HG02623 (cell line): ENCODE measurements around the gene CSMD2.
A peak's percentile ranks its signal among the peaks of the same experiment; 100 is the strongest.

Experiments used
- ATAC-seq: cut with Tn5 transposase; IDR thresholded peaks from one replicate; pipeline ENCODE4 v1.9.1; 2021; ENCODE audit warnings: moderate library complexity; ENCODE audit not compliant: unreplicated experiment

The CSMD2 gene

DNA sequence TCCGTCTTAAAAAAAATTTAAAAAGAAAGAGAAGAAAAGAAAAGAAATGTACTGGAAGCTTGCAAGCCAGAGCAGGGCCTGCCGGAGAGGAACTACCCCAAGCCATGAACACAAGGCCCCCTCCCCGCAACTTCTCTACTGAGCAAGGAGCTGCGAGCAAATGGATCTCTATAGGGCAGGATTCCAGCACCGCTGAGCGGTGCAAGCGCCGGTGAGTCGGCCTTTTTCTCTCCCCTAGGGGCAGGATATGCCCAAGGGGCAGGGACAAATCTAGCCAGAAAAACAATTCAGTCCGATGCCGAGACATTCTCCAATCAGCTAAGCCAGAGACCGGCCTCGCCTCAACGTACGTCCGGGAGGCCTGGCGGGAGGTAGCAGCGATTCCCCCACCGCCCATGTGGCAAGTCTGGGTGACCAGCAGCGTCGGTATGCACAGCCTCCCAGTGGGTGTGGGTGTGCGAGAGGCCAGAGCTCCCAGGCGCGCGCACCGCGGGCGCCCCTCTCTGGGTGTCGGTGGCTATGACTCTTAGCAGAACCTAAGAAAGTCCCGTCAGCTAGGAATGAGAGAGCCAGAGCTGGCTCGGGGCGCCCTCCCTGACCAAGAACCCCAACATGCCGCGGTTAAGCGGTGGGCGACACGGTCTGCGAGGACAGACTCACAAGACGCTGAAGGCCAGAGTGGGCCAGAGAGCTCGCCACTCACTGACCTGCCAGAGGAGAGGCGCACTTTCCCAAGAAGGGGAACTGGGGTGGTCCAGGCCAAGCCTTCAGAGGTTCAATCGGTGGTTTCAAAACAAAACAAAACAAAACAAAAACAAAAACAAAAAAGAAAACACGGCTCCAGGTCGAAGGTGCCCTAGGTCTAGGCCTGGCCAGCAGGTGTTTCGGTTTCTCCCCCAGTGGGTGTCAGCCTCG, 1.9 kb downstream of the CSMD2 start:
- ATAC-seq = peak; percentile 57

DNA sequence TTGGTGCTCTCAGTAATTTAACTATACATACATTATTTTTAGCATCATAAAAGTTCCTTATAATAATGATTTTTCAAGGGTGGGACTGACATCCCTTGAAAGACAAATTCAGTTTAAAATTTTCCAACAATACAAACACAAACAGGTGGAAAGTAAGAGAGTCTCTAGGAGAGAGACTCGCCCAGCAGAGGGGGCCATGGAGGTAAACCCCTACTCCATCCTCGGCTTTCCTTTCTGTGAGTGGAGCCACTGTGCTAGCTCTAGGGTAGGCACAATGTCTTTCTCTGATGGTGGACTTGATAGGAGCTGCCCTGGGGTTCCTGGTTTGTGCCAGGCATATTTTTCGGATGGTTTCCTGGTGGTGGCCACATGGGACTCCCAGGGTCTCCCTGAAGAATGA, 8.3 kb downstream of the CSMD2 start:
- ATAC-seq = no peak

DNA sequence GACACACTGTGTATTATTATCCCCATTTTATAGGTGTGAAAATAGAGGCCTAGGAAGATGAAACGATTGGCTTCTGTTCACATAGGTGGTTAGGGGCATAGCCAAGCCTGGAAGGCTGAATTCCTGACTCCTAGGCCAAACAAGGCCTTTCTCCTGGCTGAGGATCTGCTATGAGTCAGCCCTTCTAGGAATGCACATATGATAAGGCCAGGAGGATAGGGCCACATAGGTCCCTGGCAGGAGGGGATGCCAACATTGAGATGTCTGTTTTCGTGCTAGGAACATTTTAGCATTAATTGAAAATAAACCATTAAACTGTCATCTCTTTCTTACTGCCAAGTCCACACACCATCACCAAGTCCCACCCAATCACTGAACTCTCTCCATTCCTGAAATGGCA, 9.2 kb downstream of the CSMD2 start:
- no peak for ATAC-seq

DNA sequence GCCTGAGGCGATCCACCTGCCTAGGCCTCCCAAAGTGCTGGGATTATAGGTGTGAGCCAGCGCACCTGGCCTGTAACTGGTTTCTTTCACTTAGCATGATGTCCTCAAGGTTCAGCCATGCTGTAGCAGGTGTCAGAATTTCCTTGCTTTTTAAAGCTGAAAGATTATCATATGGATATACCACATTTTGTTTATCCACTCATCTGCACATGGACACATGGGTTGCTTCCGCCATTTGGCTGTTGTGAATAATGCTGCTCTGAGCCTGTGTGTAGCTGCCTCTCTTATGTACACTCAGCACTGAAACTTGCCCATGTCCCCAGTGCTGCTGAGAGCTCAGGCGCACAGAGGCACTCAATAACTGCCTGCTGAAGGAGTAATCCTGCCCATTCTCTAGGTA, 11.8 kb downstream of the CSMD2 start:
- no peak for ATAC-seq

DNA sequence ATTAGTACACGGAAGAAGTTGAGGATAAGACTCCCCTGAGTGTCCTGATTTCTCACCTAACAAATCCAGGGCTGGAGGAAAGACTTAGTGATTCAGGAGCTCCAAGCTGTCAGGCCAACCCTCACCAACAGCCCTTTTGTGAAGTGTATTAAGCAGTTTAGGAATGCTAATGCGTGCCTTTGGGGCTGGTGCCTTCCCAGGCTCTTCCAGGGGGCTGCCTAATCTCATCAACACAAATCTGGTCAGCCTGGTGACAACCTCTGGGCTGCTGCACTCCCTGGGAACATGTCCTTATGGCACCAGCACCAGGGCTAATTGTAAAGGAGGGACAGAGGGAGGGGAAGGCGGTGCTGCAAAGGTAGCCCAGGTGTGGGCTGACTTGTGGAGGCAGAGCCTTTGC, 15.5 kb downstream of the CSMD2 start:
- ATAC-seq = no peak

DNA sequence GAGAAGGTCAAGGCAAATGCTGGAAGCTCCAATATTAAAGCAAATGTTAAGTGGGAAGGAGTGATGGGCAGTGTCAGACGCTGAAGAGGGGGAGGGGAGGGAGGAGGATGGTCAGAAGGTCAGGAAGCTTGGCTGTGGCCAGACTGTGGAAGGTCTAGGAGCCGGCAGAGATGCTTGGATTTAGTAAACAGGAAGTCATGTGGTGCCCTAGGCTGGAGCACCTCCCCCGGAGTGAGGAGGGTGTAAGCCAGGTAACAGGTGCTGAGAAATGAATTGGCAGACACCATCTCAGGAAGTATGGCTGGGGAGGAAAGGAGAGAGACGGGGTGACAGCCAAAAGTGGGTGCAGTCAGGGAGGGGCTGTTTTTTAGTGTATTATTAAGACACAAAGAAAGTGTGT, 17.7 kb downstream of the CSMD2 start:
- no peak for ATAC-seq

DNA sequence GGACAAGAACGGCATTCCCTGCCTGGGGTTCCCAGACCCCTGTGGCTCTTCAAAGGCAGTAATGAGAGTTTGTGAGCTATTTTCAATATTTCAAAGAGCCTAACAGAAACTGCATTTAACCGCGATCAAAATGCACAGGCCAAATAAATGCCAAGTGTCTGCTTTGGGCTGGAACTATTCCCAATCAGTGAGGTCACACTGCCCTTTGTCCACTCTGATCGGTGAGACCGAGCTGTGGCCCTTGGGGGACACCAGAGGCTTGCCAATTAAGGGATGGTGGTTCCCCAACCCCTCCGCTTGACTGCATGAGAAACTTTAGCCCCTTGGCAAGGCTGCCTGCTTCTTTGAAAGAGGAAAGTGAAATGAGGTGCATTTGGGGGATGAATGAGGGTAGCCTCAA, 20.3 kb downstream of the CSMD2 start:
- no peak for ATAC-seq

DNA sequence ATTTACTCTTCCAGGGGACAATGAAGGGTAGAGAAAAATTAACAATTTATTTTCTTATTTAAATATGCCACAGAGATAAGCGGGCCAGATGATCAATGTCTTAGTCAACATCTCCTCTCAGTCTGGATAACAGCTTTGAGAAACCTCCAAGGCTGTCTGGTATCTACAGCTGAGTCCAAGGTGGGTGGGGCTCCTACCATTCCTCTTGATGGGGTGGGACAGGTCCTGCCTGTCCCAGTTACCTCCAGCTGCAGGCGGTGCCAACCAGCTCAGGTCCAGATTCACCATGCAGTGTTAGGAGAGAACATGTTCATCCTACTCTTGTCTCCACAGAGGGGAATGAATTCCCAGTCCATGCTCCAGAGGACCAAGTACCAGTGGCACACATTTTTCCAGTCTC, 21.1 kb downstream of the CSMD2 start:
- ATAC-seq = no peak

DNA sequence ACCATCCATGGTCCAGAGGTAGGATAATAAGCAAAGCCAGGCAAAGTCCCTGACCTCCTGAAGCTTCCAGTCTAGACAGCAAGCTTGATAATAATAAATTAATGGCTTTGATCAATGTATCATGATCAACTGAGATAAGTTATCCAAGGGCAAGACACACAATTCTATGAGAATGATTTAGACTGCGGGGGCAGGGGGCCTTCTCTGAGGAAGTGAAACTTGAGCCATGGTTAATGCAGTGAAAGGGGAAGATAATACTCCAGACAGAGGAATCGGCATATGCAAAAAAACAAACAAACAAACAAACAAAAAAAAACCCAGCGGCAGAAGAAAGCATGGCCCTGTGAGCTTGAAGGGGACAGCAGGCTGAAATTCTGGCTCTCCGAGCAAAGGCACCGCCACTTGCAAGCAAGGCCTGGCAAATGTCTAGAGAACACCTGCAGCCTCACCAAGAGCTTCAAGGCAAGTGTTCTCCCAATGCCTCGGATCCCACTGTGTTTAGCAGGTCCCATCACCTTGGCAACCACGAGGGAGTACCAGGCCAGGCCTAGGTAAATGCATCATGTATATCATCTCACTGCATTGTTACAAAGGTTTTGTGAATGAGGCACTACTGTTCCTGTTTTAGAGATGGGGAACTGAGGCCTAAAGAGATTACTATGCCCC, 24.9 kb downstream of the CSMD2 start:
- no peak for ATAC-seq

DNA sequence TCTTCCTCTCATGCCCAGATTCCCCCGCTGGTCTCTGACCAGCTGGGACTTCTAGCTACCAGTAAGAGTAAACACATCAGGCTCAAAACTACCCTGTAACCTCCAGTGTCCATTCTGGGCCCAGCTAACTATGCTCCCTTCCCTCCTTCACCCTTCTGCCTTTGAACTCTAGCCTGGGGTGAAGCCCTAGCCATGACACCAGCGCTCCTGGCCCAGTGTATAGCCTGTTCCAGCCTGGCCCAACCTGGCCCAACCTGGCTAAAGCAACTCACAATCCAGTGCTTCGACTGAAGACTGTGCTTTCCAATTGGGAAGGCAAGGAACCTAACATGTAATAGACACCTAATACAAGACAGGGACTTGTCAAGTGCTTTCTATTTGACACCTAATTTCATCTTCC, 27.6 kb downstream of the CSMD2 start:
- ATAC-seq = no peak

DNA sequence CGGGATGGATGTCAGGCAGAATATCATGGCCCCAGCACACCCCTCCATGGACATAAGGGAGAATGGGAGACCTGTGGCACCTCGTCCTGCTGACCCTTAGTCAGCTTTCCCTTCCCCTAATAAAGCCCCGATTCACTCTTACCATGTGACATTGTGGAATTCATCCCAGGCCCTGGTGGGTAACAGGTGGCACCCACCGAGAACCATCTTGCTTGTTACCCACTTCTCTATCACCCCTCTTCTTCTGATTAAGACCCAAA, 32.9 kb downstream of the CSMD2 start:
- no peak for ATAC-seq

DNA sequence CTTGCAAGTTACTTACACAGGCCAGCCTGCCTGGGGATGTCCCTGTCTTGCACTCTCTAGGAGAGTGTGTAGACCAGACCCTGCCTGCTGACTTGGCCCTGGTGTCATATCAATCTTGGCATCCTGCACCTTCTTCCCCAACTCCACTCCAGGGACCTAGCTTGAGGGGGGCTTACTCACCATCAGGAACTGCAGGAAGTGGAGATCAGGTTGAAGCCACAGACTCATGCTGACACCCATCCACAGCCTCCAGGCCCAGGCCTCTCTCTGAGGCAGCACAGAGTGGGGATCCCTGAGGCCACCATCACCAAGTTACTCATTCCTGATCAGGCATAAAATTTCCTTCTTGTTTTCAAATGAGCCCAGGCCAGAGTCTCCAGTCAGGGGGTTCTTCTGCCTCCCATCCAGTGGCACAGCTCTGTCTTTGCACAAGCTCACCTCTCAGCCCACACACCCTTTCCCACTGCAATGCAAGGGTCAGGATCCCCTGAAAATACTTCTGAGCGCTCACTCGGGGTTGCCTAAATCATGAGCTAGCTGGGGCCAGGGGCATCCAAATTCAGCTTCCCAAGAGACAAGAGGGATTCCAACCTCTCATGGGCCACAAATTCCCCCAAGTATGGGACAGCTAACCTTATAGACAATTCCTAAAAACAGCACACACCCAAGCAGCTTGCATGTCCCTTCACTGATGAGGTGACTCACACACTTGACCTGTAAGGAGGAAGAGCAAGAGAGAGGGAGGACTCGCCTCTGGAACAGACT, 33.5 kb downstream of the CSMD2 start:
- ATAC-seq = no peak

DNA sequence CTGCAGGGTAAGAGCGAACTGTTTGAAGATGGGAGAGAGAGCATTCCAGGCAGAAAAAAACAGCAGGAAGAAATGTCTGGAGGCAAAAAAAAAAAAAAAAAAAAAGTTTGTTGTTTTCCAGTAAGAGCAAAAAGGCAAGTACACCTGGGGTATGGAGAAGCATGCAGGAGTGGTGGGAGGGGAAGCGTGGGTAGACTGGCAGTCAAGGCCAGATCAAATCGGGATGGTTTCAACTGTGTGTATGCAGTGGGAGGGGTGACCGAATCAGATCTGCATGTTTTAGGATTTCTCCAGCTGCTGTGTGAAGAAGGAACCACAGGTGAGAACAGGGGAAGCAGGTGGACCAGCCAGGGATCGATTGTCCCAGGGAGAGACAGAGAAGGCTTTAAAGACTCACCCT, 34.7 kb downstream of the CSMD2 start:
- ATAC-seq = no peak

DNA sequence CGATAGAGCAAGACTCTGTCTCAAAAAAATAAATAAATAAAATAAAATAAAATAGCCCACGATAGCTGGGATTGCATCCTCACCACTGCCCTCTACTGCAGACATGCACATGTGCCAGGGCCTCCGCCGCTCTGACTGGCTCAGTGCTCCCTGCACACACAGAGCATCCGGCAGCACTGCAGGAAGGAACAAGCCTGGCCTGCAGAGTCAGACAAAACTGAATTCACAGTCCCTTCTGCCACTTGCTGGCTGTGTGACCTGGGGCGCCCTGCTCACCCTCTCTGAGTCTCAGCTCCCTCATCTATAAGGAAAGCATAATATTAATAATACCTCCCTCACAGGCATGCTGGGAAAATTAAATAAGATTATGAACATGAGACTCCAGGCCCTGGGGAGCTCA, 35.4 kb downstream of the CSMD2 start:
- no peak for ATAC-seq

DNA sequence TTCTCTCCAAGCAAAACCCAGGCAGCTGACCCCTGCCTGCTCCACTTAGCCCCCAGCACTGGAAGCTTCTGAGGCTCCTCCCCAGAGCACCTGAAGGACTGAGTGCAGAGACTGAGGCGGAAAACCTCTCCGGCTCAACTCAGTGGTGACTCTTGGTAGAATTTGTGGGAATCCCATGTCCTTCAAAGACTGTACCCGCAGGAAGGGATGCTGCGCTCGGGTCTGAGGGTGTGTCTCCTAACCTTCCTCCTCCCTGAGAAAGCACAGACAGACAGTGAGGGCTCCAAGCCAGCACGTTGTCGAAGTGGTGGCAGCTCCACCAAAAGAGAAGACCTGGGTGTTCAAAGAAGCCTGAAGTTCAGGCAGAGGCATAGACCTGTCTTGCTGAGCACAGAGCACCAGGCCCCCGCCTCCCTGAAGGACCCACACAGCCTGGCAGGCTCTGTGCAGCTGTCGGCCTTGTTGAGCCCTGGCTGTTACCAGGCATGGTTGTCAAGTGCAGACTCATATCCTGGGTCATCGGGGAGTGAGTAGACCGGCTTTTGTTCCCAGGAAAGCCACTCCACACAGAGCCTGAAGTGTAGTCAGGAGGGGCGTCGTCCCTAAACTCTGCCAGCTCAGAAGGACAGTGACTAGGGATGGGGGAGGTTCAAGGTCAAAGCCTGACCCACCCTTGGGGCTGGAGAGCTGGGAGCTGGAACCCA, 36.7 kb downstream of the CSMD2 start:
- no peak for ATAC-seq

DNA sequence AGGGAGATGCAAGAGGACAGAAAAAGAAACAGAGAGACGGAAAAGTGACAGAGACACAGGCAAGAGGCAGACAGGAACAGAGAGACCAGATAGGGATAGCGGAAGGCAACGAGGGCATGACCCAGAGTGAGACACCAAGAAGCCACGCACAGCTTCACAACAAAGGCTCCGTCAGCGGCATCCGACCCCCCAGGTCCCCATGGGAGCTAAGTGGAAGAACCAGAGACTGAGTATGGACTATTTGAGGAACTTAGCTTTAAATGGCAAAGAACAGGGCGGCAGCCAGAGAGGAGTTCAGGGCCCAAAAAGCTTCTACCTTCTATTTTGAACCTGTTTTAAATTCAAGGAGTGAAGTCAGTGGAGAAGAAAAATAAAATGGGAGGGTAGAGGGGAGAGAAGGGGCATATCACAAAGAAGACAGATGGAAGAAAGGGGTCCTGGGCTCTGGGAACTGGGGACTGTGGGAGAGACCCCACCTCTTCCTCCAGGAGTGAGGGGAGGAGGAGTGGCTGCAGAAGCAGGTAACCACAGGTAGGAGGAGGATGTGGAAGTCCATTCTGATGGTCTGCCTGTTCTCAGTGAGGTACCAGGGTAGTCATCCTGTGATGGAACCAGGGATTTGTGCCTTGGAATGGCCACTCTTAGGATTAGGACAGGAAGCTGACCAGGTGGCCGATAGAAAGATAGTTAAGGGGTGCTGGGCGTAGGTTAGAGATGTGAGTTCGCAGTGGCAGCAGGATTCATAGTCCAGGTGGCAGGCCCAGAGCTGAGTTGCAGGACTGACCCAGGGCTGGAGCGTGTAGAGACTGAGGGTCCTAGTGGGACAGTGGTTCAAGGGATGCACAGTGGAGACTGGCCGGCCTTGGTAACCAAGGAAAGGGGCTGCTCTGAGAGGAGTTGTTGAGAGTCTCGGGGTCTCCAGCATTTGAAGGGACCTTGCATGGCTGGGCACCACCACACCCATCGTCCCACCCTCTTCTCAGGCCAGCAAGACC, 37.7 kb downstream of the CSMD2 start:
- no peak for ATAC-seq

DNA sequence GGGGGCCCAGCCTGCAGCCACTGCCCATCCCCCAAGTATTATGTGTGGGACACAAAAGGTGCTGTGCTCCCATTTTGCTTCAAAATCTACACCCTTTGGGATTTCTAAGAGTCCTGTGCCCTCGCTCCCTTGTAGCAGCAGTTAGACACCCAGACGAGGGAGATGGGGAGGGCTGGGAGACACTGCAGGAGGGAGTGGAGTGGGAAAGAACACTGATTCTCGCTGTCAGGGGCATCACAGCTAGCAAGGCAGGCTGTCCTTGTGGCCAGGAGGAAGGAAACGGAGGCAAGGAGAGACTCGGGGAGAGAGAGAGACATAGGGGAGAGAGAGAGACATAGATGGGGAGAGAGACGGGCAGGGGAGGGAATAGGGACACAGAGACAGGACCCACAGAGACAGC, 38.5 kb downstream of the CSMD2 start:
- no peak for ATAC-seq

DNA sequence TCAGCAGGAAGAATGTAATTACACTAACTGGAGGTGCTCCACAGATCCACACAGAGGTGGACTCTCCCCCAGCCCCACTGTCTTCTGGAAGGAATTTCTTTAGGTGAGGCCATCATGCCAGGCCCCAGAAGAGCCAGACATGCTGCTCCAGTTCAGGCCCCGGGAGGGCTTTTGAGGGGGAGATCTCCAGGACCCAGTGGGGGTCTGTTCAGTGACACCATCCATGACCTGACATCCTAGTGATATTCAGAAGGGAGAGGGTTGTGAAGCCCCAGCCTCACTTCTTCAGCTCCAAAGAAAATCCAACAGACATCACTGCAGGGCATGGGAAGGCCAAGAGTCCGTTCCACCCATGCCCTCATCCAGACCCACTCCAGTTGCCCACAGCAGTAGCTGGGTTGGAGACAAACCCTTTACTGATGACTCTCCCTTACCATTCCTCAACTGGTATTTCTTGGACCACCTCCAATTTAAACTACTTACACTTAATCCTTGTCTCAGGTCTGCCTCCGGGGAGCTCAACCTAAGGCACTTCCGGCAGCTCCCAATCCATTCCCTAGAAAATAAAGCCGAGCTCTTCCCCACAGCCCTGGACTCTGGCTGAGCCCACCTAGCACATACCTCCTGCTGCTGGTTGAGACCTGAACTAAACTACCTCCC, 39.2 kb downstream of the CSMD2 start:
- ATAC-seq = no peak

DNA sequence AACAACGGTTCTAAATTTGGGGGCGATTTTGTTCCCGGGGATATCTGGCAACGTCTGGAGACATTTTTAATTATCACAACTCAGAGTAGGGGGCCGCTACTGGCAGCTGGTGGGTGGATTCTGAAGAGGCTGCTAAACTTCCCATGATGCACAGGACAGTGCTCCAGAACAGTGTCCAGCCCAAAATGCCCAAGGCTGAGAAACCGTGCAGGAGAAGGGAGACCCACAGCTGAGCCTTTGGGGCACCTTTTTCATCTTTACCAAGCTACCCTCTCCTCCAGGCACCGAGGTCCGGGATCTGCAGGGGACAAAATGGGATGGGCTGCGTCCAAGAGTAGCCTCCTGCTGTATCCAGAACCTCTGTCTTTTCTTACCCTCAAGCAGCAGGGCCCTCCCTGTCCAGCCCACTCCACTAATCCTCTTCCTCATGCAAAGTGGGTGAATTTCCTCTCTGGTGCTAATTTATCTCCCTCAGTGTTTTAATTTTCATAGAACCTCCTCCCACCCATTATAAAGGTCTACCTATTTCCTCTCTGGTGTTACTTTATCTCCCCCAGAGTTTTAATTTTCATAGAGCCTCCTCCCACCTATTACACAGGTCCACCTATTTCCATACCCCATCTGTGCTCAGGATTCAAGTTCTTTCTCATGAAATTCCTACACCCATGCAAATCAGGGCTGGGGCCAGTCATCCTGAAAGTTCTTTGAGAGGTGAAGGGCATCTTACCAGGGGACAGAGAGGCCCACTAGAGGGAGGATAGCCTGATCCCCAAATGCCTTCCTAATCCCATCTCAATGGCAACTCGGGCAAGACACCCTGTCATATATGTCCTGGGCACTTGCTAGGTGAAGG, 42.7 kb downstream of the CSMD2 start:
- no peak for ATAC-seq
